ENCODE results near the gene LRIF1.
A peak's percentile ranks its signal among the peaks of the same experiment; 100 is the strongest.
"Not testable (repeated sequence)": the region's sequence is repeated elsewhere in the genome, so short reads cannot be mapped to it uniquely, and the experiment has no call there.

The LRIF1 gene, protein sequence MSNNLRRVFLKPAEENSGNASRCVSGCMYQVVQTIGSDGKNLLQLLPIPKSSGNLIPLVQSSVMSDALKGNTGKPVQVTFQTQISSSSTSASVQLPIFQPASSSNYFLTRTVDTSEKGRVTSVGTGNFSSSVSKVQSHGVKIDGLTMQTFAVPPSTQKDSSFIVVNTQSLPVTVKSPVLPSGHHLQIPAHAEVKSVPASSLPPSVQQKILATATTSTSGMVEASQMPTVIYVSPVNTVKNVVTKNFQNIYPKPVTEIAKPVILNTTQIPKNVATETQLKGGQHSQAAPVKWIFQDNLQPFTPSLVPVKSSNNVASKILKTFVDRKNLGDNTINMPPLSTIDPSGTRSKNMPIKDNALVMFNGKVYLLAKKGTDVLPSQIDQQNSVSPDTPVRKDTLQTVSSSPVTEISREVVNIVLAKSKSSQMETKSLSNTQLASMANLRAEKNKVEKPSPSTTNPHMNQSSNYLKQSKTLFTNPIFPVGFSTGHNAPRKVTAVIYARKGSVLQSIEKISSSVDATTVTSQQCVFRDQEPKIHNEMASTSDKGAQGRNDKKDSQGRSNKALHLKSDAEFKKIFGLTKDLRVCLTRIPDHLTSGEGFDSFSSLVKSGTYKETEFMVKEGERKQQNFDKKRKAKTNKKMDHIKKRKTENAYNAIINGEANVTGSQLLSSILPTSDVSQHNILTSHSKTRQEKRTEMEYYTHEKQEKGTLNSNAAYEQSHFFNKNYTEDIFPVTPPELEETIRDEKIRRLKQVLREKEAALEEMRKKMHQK

DNA sequence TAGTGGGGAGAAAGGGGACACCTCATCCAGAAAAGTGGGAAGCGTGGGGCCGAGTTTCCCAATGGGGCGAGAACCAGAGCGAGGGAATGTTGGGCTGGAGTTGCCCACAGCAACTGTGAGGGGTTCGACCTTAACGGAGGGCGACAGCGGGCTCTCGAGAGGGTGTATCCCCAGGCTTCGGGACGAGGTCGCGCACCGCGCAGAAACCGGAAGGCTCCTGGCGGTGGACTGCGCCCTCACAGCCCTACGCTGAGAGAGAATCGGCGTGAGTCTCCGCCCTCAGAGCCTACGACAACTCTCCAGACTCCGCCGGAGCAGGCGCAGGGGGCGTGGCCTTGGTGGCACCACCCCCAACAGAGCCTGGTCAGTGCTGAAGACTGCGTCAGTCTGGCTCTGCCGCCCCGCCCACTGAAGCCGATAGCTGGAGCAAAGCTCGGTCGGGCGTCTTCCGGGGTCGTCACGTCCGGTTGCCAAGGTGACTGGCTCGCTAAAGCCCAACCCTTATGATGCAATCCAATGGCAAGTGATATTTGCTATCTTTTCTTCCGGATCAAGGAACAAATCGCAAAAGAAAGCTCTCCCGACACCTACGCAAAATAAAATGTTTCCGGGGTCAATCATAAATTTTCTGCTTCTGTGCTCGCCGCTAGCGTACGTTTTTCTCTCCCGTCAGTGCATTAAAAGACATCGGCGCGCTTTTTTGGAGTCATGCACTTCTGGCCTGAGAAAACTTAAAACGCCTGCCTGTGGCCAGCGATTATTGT is at the start of gene LRIF1:
LRIF1 (minus strand) TSS at position 232 of the 764 bp plus-strand sequence. CDS start 234 bp downstream, outside the sequence.
- Histone ChIP-seq H3K4me3 (peak within 1 kb of the TSS; percentile 56), H3K36me3 (replicated peaks) (no peaks in the 10 kb centered on the region), H3K9me3 (peaks cover 7% of the 10 kb centered on the region), H3K4me1 (peaks cover 6% of the 10 kb centered on the region), H3K27me3 (ENCODE audit: low read depth) (no peaks in the 10 kb centered on the region)
- DNase-seq (ENCODE audit: low spot score in 2 of 2): peak; percentile 95 to 100
- in situ Hi-C loops (cut with MboI; ENCODE audit: low sequenced_read_pairs): no loop called here

DNA sequence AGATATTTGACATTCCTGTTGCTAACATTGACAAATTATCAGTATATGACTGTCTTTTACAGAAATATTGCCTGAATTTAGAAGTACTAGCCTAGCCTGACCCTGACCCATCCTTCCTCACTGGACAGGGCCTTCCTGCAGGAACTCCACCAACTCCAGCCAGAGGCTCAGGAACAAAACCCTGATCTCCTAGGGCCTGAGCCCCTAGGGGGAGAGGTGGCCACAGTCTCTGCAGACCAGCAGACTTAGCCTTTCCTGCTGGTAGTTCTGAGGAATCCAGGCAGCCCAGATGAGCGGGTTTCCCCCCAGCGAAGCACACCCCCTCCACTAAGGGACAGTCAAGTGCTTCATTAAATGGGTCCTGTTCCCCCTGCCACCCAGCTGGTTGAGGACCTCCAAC is 44.3 kb upstream of the LRIF1 start:
- in situ Hi-C loops (cut with MboI; ENCODE audit: low sequenced_read_pairs): no loop called here

DNA sequence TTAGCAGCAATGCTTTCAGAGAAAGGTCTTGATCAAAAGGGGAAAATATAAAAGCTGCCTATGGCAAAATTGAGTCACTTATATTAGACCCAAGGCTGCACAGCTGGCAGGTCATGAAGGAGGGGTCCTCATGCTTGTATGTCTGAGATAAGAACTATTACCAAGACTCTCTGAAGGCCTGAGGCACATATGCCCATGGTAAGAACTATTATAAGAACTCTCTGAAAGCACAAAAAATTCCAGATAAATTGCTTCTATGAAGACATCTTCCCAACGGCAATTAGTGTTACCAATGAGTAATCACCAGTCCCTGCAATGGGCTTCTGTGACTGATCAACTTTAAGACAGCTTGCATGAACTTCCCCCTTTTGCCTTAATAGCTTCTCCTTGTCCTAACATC is 42.8 kb upstream of the LRIF1 start:
- Histone ChIP-seq H3K9me3 (no peaks in the 10 kb centered on the region), H3K4me3 (no peak overlapping the region), H3K36me3 (replicated peaks) (no peaks in the 10 kb centered on the region), H3K27me3 (ENCODE audit: low read depth) (no peaks in the 10 kb centered on the region), H3K4me1 (no peaks in the 10 kb centered on the region)
- no peak for DNase-seq (ENCODE audit: low spot score in 2 of 2)
- in situ Hi-C loops (cut with MboI; ENCODE audit: low sequenced_read_pairs): no loop called here

More for the DNA sequence above, 44.3 kb upstream of the LRIF1 start:
- no peaks in the 10 kb centered on the region for H3K36me3 ChIP-seq (replicated peaks)
- no peak overlapping the region for H3K4me3 ChIP-seq
- H3K27me3 ChIP-seq (ENCODE audit: low read depth): no peaks in the 10 kb centered on the region
- no peaks in the 10 kb centered on the region for H3K9me3 ChIP-seq
- DNase-seq (ENCODE audit: low spot score in 2 of 2): no peak
- H3K4me1 ChIP-seq: no peaks in the 10 kb centered on the region

DNA sequence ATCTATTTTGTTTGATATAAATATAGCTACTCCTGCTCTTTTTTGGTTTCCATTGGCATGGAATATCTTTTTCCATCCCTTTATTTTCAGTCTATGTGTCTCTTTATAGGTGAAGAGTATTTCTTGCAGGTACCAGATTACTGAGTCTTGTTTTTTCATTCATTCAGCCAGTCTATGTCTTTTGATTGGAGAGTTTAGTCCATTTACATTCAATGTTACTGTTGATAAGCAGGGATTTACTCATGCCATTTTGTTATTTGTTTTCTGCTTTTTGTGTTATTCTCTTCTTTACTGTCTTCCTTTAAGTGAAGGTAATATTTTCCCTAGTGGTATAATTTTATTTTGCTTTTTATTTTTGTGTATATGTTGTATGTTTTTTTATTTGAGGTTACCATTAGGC is 35.9 kb upstream of the LRIF1 start:
- H3K4me1 ChIP-seq; H3K36me3 ChIP-seq (replicated peaks); H3K9me3 ChIP-seq; H3K27me3 ChIP-seq (ENCODE audit: low read depth); in situ Hi-C loops (cut with MboI; ENCODE audit: low sequenced_read_pairs); H3K4me3 ChIP-seq; DNase-seq (ENCODE audit: low spot score in 2 of 2): not testable (repeated sequence)

DNA sequence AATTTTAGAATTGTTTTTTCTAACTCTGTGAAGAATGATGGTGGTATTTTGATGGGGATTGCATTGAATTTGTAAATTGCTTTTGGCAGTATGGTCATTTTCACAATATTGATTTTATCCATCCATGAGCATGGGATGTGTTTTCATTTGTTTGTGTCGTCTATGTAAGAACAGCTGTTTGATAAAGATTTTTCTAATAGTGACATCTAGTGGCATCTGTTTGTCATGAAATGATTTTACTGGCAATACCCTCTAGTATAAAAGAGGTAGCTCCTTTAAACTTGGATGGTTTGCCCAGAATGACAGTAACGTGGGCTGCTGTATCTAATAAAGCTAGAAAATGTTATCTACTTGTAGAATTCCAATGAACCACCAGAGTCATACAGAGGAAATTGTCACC is 28.6 kb upstream of the LRIF1 start:
- H3K36me3 ChIP-seq (replicated peaks); in situ Hi-C loops (cut with MboI; ENCODE audit: low sequenced_read_pairs); H3K4me3 ChIP-seq; H3K9me3 ChIP-seq; H3K27me3 ChIP-seq (ENCODE audit: low read depth); H3K4me1 ChIP-seq: not testable (repeated sequence)
- peak in 1 of 2 experiments; percentile 10 for DNase-seq (ENCODE audit: low spot score in 2 of 2)

DNA sequence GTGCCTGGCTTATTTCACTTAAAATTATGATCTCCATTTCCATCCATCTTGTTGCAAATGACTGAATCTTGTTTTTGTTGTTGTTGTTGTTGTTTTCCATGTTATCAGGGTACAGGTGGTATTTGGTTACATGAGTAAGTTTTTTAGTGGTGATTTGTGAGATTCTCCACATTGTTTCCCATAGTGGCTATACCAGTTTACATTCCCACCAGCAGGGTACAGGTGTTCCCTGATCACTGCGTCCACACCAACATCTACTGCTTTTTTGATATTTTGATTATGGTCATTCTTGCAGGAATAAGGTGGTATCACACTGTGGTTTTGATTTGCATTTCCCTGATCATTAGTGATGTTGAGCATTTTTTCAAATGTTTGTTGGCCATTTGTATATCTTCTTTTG is 27.6 kb upstream of the LRIF1 start:
- H3K36me3 ChIP-seq (replicated peaks); H3K4me3 ChIP-seq; H3K4me1 ChIP-seq; in situ Hi-C loops (cut with MboI; ENCODE audit: low sequenced_read_pairs); H3K9me3 ChIP-seq; DNase-seq (ENCODE audit: low spot score in 2 of 2); H3K27me3 ChIP-seq (ENCODE audit: low read depth): not testable (repeated sequence)

DNA sequence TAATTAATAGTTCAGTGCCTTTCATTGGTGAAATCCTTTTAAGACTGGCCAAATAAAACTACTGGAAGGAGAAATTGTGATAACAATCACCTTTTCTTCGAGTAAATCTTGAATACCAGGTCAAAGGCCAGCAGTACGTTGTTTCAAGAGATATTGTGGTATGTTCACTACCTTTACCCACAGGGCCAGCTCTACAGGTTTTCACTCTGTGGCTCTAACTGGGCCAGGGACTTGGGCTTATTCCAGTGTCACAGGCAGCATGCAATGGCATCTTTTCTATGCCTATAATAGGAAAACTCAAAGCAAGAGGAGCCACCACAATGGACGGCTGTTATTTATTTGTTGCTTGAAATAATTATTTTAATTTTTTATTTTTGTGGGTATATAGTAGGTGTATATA is 26.8 kb upstream of the LRIF1 start:
- no peak for DNase-seq (ENCODE audit: low spot score in 2 of 2)
- in situ Hi-C loops (cut with MboI; ENCODE audit: low sequenced_read_pairs): no loop called here
- Histone ChIP-seq H3K36me3 (replicated peaks) (no peaks in the 10 kb centered on the region), H3K27me3 (ENCODE audit: low read depth) (peaks cover 3% of the 10 kb centered on the region), H3K4me3 (no peak overlapping the region), H3K4me1 (no peaks in the 10 kb centered on the region), H3K9me3 (no peaks in the 10 kb centered on the region)

DNA sequence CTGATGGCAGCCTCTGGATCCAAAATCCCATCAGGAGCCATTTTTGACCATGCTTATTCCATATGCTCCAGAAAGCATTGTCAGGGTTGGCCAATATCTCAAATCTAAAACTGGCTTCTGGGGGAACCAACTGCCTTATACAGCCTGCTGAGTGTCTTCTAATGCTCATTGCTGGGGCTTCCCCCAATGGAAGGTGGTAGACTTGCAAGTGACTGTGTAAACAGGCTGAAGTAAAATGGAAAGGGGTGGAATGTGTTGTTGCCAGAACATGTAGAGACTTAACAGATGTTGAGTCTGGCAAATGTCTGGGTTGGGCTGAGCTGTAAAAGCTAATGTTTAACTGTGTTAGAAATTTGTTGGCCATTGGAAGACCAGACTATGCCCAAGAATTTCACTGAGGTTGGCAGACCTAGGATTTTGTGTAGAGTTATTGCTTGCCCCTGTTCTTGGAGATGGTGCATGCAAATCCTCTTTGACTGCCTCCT is 22.7 kb upstream of the LRIF1 start:
- Histone ChIP-seq H3K27me3 (ENCODE audit: low read depth) (no peaks in the 10 kb centered on the region), H3K9me3 (no peaks in the 10 kb centered on the region), H3K4me3 (no peak overlapping the region), H3K36me3 (replicated peaks) (no peaks in the 10 kb centered on the region), H3K4me1 (no peaks in the 10 kb centered on the region)
- in situ Hi-C loops (cut with MboI; ENCODE audit: low sequenced_read_pairs): no loop called here
- DNase-seq (ENCODE audit: low spot score in 2 of 2): no peak

DNA sequence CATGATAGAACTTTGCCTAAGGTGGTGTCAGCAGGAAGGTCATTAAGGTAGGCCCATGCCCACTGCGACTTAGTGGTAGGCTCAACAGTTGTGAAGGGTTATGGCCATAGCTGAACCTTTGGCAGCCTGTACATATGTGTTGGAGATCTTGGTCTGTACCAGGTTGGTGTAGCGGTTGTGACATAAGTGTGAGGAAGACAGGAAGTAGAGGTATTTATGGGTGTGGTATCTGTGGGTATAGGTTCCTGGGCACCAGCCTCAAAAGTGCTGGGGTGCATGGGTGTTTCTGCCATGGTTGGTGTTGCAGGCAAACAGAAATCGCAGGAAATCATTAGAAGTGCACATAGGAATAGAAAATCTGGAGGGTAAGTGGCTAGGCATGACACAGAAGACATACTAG is 18.6 kb upstream of the LRIF1 start:
- no peak for DNase-seq (ENCODE audit: low spot score in 2 of 2)
- Histone ChIP-seq H3K4me3 (no peak overlapping the region), H3K4me1 (no peaks in the 10 kb centered on the region), H3K27me3 (ENCODE audit: low read depth) (peaks cover 8% of the 10 kb centered on the region; the same call in 1 of the 2 replicates), H3K36me3 (replicated peaks) (no peaks in the 10 kb centered on the region), H3K9me3 (no peaks in the 10 kb centered on the region)
- in situ Hi-C loops (cut with MboI; ENCODE audit: low sequenced_read_pairs): no loop called here

DNA sequence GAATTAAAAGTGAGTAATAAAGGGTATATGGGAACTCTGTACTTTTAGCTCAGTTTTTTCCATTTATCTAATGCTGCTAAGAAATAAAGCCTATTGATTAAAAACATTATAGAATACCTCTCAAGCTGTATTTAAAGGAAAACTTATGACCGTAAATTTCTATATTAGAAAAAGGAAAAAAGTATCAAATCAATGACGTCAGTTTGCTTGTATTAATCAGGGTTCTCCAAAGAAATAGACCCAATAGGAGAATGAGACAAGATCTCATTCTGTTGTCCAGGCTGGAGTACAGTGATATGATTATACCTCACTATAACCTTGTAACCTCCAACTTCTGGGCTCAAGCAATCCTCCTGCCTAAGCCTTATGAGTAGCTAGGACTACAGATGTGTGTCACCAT is 15.4 kb upstream of the LRIF1 start:
- Histone ChIP-seq H3K9me3 (no peaks in the 10 kb centered on the region), H3K4me3 (no peak overlapping the region), H3K36me3 (replicated peaks) (no peaks in the 10 kb centered on the region), H3K4me1 (no peaks in the 10 kb centered on the region), H3K27me3 (ENCODE audit: low read depth) (peaks cover 8% of the 10 kb centered on the region; the same call in 1 of the 2 replicates)
- DNase-seq (ENCODE audit: low spot score in 2 of 2): no peak
- in situ Hi-C loops (cut with MboI; ENCODE audit: low sequenced_read_pairs): no loop called here

DNA sequence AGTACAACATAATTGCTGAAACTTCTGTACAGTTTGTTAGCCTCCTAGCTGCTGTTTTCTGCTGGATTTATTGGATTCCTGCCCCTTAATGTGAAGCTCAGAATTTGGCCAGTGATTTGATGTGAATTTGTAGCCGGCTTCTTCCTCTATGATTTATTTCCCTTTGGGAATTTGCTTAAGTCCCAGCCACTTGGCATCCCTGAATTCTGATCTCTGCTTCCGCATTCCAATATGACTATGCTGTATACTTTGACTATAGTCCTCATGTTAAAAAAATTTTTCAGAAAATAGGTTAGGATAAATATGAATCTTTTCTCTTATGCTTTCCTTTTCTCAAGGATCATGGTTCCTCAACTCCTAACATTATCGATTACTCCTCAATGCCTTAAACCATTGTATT is 12.4 kb upstream of the LRIF1 start:
- Histone ChIP-seq H3K9me3 (no peaks in the 10 kb centered on the region), H3K27me3 (ENCODE audit: low read depth) (peaks cover 8% of the 10 kb centered on the region; the same call in 1 of the 2 replicates)

DNA sequence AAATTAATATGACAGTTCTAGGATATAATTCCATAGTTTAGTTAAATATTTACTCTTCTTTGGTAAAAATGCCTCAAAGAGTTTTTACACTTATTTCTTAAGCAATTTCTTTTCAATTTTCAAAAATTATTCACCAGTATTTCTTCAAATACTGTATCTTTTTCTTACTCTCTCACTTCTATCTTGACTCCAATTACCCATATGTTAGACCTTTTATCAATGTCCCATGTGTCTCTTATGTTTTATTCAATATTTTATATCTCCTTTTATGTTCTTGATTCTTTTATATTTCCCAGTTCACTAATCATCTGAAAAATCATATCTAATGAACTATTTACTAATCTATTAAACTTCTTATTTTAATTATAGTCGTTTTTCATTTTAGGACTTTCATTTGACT is 11.5 kb upstream of the LRIF1 start:
- no peak overlapping the region for H3K4me3 ChIP-seq
- no peak for DNase-seq (ENCODE audit: low spot score in 2 of 2)
- H3K4me1 ChIP-seq: no peaks in the 10 kb centered on the region
- no peaks in the 10 kb centered on the region for H3K9me3 ChIP-seq
- peaks cover 8% of the 10 kb centered on the region; the same call in 1 of the 2 replicates for H3K27me3 ChIP-seq (ENCODE audit: low read depth)
- no peaks in the 10 kb centered on the region for H3K36me3 ChIP-seq (replicated peaks)
- in situ Hi-C loops (cut with MboI; ENCODE audit: low sequenced_read_pairs): no loop called here

More for the DNA sequence above, 12.4 kb upstream of the LRIF1 start:
- Histone ChIP-seq H3K4me3 (no peak overlapping the region), H3K36me3 (replicated peaks) (no peaks in the 10 kb centered on the region), H3K4me1 (no peaks in the 10 kb centered on the region)
- no peak for DNase-seq (ENCODE audit: low spot score in 2 of 2)
- in situ Hi-C loops (cut with MboI; ENCODE audit: low sequenced_read_pairs): no loop called here

DNA sequence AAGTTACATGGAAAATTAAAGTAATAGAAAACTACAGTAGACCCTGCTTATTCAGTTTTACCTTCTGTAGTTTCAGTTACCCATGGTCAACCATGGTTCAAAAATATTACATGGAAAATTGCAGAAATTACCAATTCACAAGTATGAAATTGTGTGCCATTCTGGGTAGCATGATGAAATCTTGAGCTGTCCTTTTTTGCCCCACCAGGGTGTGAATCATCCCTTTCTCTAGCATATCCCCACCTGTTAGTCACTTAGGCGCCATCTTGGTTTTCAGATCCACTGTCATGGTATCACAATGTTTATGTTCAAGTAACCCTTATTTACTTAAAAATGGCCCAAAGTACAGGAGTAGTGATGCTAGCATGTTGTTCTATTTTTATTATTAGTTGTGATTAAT is 3.5 kb upstream of the LRIF1 start:
- no peaks in the 10 kb centered on the region for H3K36me3 ChIP-seq (replicated peaks)
- in situ Hi-C loops (cut with MboI; ENCODE audit: low sequenced_read_pairs): no loop called here
- DNase-seq (ENCODE audit: low spot score in 2 of 2): no peak
- peaks cover 6% of the 10 kb centered on the region for H3K4me1 ChIP-seq
- no peaks in the 10 kb centered on the region for H3K27me3 ChIP-seq (ENCODE audit: low read depth)
- peaks cover 7% of the 10 kb centered on the region for H3K9me3 ChIP-seq
- H3K4me3 ChIP-seq: no peak overlapping the region

Measured in HAP-1 (cell line).